ENCODE data around the gene FRYL.

Gene FRYL

DNA sequence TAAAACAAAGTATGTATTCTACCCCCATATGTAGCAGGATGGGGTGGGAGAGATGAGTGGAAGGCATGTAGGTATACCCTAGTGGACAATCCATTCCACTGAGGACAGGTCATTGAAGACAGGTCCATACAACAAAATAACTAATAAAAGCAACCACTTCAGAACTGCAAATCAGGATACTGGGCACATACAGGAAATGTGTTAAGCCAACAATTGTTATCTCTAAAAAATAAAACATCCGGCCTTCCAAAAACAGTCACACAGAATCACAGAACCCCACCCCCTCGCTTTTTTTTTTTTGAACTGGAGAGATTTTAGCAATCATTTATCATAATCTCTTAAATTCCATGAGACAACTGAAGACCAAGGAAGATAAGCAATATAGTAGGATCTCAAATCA lies 112.9 kb downstream of the FRYL start:
- POLR2A ChIA-PET, result no interaction called here
- TF ChIP-seq, protein P1, sequence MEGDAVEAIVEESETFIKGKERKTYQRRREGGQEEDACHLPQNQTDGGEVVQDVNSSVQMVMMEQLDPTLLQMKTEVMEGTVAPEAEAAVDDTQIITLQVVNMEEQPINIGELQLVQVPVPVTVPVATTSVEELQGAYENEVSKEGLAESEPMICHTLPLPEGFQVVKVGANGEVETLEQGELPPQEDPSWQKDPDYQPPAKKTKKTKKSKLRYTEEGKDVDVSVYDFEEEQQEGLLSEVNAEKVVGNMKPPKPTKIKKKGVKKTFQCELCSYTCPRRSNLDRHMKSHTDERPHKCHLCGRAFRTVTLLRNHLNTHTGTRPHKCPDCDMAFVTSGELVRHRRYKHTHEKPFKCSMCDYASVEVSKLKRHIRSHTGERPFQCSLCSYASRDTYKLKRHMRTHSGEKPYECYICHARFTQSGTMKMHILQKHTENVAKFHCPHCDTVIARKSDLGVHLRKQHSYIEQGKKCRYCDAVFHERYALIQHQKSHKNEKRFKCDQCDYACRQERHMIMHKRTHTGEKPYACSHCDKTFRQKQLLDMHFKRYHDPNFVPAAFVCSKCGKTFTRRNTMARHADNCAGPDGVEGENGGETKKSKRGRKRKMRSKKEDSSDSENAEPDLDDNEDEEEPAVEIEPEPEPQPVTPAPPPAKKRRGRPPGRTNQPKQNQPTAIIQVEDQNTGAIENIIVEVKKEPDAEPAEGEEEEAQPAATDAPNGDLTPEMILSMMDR (IDR thresholded peaks at IDR 0.05; ENCODE audit: control extremely low read depth, extremely low read depth, low read depth, missing control alignments), result no peak
- no peak for DNase-seq (ENCODE audit: extremely low spot score)
- CTCF ChIA-PET, result interaction anchor here (1.0 to 1.9 kb wide), 3 partner anchors 18 to 239 kb away, joined by 3 to 7 read pairs (median 4); partner anchors contain the start of gene OCIAD2

DNA sequence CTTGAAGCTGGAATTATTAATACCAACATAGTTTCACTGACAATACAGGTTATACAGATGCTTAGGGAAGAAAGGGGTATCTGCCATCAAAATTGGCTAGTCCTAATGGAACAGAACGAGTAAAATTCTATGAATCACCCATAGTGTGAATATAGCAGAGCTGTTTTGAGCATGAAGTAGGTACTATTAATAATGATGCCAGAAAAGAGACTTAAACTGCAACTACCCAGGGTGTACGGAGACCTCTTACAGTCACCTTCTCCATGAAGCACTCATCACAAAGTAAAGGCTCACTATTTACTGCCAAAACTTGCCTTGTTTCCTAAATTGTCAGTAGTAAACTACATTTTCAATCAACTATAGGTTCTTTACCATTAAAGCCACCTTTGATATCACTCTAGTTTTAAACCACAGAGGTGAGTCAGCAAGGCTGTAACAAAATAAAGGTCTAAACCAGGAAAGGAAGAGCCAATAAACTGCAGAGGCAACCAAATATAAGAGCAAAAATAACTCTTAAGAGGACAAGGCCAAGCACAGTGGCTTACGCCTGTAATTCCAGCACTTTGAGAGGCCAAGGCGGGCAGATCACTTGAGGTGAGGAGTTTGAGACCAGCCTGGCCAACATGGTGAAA lies 114.4 kb downstream of the FRYL start:
- ChIA-PET POLR2A (no interaction called here), CTCF (interaction anchor here (0.9 kb wide), 1 partner anchor 11 kb away, joined by 3 read pairs; no protein-coding TSS in a partner anchor)
- DNase-seq (ENCODE audit: extremely low spot score), result no peak
- TF ChIP-seq, protein P1 (IDR thresholded peaks at IDR 0.05; ENCODE audit: control extremely low read depth, extremely low read depth, low read depth, missing control alignments), result no peak

DNA sequence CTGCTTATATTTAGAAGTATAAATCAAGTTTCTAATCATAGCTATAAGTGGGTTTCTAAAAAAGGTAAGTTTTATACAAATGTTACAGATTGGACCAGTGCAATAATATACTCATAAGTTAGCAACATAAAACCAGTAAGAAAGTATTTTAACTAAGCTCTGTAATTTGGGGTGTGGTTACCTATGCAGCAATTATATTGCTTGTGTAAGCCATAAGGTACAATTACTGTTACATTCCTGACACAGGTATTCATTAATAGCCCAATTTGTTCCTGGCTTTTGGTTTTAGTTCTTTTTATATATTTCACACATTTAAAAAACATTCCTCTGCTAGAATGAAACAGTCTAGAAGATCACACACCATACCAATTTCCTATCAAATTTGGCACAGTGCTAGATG lies 115.1 kb downstream of the FRYL start:
- DNase-seq (ENCODE audit: extremely low spot score), result no peak
- ChIA-PET CTCF (interaction anchor here (0.9 kb wide), 1 partner anchor 10 kb away, joined by 3 read pairs; no protein-coding TSS in a partner anchor), POLR2A (no interaction called here)
- TF ChIP-seq, protein P1 (IDR thresholded peaks at IDR 0.05; ENCODE audit: control extremely low read depth, extremely low read depth, low read depth, missing control alignments), result no peak

DNA sequence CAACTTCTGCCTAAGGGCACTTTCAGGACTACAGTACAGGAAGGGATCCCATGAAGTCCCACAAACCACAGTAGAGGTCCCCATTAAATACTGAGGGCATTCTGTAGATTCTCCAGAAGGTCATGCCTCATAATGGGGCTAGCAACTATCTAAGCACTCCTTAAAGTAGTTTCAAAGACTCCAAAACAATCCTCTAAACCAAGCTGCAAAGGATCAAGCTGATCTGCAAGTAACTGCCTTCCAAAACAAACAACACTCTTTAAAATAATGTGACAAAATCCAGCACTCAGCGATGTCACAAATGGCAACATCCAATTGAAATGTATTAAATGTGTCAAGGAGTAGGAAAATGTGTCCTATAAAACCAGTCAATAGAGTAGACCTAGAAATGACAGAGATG lies 118.7 kb downstream of the FRYL start:
- ChIA-PET POLR2A (no interaction called here), CTCF (interaction anchor here (0.9 to 1.8 kb wide), 3 partner anchors 7 to 17 kb away, joined by 3 to 4 read pairs (median 3); no protein-coding TSS in a partner anchor)

DNA sequence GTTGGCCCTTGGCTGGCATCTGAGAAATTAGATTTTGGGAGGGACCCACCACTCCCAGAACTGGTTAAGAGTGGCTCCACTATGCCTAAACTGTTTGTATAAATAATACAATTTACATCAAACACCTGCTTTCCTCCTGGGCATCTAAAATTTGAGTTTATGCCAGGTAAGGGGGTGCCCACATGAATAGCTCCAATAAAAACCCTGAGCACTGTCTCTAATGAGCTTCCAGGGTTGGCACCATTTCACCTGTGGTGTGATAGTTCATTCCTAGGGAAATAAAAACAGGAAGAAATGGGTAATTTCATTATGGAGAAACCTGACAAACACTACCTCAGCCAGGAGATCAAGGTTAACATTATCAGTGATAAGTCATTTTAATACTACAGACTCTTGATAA lies 119.7 kb downstream of the FRYL start:
- no peak for DNase-seq (ENCODE audit: extremely low spot score)
- ChIA-PET CTCF (interaction anchor here (1.0 to 1.8 kb wide), 2 partner anchors 8 to 12 kb away, joined by 3 to 4 read pairs; no protein-coding TSS in a partner anchor), POLR2A (no interaction called here)
- TF ChIP-seq, protein P1 (IDR thresholded peaks at IDR 0.05; ENCODE audit: control extremely low read depth, extremely low read depth, low read depth, missing control alignments), result no peak

More for the DNA sequence above, 118.7 kb downstream of the FRYL start:
- no peak for DNase-seq (ENCODE audit: extremely low spot score)
- TF ChIP-seq, protein P1 (IDR thresholded peaks at IDR 0.05; ENCODE audit: control extremely low read depth, extremely low read depth, low read depth, missing control alignments), result no peak

DNA sequence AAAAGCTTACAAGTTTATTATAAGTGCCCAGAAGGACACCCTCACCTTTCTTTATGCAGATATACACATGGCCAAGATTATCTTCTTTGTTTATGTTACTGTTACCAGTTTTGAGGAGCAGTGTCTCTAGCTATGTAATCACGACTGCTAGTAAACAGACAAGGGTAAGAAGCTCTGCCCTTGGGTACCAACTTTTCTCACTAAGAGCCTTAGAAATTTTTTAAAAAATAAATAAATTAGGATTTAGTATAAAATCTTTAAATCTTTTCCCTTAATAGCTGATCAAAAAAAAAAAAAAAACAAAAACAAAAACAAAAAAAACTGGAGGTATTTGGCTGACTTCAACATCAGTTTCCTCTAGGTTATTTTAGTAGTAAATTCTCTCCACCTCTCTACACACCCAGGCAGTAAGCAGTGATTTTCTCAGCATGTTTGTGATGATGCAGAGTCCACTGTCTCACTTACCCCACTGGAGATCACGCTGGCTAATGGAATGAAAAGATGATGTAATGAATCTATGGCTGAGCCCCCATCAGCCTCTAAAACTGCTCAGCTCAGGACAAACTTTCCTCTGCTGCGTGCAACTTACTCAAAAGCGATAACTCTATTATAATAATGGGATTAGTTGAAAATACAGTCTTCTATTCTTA lies 125.9 kb downstream of the FRYL start:
- POLR2A ChIA-PET, result interaction anchor here (0.6 kb wide), 1 partner anchor 15 kb away, joined by 4 read pairs; no protein-coding TSS in a partner anchor
- no peak for DNase-seq (ENCODE audit: extremely low spot score)
- TF ChIP-seq, protein P1 (IDR thresholded peaks at IDR 0.05; ENCODE audit: control extremely low read depth, extremely low read depth, low read depth, missing control alignments), result no peak
- CTCF ChIA-PET, result interaction anchor here (0.9 to 3.0 kb wide), 6 partner anchors 9 to 23 kb away, joined by 3 to 19 read pairs (median 4); no protein-coding TSS in a partner anchor
